GM12864 (cell line): ENCODE data around the gene RNF40.

ENCODE experiments used
- DNase-seq: peaks from one replicate; pipeline ENCODE4 v3.0.0-alpha.2; 2011; ENCODE audit warnings: low read depth
- H3K4me3 ChIP-seq: 2 replicates; pipeline ENCODE4 v1.5.1; 2011; ENCODE audit warnings: mild to moderate bottlenecking, low read depth, low read length, control low read depth
- TF ChIP-seq, protein P1 (sequence below): IDR thresholded peaks from 2 replicates; pipeline ENCODE4 v1.5.1; 2011; ENCODE audit warnings: low read depth, mild to moderate bottlenecking, moderate library complexity, low read length, control low read depth, inconsistent platforms; ENCODE audit errors: missing control alignments

Gene RNF40

DNA sequence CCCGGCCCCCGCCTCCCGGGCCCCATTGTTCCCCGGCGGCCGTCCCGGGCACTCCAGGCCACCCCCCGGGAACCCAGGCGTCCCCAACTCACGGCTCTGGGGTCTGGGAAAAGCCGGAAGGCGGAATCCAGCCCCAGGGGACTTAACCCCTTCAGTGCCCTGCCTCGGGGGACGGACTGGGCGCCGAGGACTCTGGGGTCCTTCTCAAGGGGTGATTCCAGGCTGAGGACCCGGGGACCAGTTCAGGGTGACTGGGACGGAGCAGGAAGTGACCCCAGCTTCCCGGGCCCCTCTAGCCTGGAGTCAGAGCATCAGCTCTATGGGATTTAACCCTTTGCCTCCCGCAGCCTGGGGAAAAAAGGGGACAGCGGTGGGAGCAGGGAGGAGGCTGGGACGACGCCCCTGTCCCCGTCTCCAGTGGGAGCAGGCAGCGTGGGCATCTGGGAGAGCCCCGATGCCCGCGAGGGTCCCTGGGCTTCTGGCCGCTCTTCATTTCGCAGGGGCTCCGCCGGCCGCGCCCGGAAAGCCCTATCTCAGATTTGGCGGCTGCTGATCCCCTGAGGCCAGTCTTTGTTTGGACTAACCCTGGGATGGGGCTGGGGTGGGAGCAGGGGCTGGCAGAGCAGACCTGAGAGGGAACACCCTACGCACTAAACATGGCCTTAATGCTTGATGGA is 25.0 kb downstream of the RNF40 start, which contains the start of gene ZNF629:
ZNF629 (minus strand) TSS at position 270 of the 677 bp plus-strand sequence. CDS start 2,723 bp downstream, outside the sequence.
- TF ChIP-seq, protein P1, sequence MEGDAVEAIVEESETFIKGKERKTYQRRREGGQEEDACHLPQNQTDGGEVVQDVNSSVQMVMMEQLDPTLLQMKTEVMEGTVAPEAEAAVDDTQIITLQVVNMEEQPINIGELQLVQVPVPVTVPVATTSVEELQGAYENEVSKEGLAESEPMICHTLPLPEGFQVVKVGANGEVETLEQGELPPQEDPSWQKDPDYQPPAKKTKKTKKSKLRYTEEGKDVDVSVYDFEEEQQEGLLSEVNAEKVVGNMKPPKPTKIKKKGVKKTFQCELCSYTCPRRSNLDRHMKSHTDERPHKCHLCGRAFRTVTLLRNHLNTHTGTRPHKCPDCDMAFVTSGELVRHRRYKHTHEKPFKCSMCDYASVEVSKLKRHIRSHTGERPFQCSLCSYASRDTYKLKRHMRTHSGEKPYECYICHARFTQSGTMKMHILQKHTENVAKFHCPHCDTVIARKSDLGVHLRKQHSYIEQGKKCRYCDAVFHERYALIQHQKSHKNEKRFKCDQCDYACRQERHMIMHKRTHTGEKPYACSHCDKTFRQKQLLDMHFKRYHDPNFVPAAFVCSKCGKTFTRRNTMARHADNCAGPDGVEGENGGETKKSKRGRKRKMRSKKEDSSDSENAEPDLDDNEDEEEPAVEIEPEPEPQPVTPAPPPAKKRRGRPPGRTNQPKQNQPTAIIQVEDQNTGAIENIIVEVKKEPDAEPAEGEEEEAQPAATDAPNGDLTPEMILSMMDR: no peak
- peak within 1 kb of the TSS; percentile 58 for H3K4me3 ChIP-seq
- DNase-seq: no peak

DNA sequence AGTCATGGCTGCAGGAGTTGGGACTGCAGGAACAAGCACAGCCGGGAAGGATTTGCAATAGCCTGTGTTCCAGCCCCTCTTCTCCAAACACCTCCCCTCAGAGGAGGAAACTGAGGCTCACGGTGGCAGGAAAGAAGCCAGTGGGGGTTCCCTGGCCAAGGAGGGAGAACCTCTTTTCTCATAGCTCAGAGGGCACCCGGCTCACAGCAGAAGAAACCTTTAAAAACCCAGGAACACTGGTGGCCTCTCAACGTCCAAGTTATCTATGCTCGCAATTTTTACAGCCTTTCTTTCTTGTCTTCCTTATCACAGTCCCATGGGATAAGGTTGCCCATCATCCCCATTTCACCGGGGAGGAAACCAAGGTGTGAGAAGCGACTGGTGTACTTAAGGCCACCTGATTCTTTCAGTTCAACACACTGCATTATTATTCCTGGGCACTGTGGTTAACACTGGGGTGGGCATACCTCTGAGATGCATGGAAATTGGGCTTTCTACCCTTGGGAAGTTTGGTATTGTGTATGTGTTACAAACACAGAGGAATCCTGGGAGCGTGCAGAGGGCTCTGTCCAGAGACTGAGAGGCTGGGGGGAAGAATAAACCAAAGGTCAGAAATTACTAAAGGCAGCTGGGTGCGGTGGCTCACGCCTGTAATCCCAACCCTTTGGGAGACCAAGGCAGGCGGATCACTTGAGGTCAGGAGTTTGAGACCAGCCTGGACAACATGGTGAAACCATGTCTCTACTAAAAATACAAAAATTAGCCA is 25.7 kb downstream of the RNF40 start:
- no peak for DNase-seq
- TF ChIP-seq, protein P1: no peak
- H3K4me3 ChIP-seq: peak overlapping the region; percentile 58

DNA sequence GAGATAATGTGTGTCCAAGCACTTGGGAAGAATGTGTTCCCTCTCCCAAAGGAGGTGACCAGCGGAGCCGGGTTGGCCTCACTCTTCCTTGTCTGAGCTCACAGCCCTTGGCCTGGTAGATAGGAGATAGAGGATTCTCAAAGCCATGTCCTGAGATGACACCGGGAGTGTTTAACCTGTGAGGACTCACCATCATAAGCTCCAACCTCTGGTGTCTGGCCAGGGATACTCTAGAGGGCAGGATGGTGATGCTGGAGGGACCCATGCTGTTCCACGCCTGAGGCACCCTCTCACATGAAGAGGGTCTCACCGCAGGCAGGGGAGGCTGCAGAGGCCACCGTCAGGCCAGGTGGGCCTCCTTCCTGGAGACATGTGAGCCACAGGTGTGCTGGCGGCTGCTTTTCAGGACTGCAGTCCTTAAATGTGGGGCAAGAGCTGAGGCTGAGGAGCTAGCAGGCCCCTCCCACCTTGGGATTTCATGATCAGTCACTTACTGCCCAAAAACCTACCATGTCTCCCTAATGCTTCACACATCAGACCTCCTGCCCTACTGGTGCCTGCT is 31.5 kb downstream of the RNF40 start:
- DNase-seq: no peak
- no peak overlapping the region for H3K4me3 ChIP-seq
- TF ChIP-seq, protein P1: no peak

DNA sequence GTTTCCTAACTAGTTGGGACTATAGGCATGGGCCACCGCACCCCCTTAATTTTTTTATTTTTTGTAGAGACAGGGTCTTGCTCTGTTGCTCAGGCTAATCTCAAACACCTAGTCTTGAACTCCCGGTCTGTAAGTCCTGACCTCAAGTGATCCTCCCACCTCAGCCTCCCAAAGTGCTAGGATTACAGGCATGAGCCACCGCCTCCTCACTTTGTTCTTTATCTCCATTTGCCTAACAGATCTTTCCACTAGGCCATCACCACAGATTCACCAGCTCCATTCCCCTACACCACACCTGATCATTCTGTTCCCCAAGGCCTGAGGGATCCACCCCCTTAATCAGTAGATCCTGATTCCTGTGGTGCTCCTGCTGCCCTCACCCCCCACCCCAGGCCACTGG is 32.5 kb downstream of the RNF40 start:
- DNase-seq: no peak
- TF ChIP-seq, protein P1: no peak
- H3K4me3 ChIP-seq: no peak overlapping the region

DNA sequence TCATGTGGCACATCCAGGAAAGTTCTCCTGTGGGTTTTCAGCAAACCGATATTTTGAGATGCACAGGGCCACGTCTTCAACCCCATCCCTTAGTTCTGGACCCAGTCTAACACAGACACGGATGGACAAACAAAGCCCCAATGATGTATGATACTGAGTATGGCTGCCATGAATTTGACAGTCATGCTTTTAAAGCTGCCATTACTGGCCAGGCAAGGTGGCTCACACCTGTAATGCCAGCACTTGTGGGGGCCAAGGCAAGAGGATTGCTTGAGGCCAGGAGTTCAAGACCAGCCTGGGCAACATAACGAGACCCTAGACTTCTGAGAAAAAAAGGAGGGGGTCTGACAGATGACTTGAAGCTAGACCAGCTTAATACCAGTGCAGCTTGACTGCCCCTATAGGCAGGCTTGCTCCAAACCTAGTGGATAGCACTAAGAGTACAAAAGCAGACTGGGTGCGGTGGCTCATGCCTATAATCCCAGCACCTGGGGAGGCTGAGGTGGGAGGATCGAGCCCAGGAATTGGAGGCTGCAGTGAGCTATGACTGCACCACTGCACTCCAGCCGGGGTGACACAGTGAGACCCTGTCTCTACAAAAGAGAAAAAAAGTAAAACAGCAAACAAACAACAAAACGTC is 35.7 kb downstream of the RNF40 start:
- DNase-seq: no peak

DNA sequence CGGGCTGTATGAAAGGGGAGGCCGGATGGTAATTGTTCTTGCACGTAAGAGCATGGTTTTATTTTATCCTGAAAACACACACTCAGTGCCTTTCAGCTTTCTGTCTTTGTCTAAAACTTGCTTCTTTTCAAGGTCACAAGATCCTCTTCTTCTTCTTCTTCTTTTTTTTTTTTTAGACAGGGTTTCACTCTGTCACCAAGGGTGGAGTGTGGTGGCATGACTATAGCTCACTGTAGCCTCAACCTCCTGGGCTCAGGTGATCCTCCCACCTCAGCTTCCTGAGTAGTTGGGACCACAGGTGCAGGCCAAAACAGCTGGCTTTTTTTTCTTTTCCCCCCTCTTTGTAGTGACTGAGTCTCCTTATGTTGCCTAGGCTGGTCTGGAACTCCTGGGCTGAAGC is 40.8 kb downstream of the RNF40 start:
- no peak for DNase-seq
- H3K4me3 ChIP-seq: no peak overlapping the region
- TF ChIP-seq, protein P1: no peak

More for the DNA sequence above, 35.7 kb downstream of the RNF40 start:
- TF ChIP-seq, protein P1: peak; percentile 28
- no peak overlapping the region for H3K4me3 ChIP-seq
